HTERT RPE-1 (cell line): ENCODE results near the gene STK40.

Experiments used
- in situ Hi-C: fragments of 300-500 bp; cut with MboI; formaldehyde crosslinking; loops from 4 replicates; pipeline ENCODE4 v1.14.3; 2020; ENCODE audit warnings: low sequenced_read_pairs

STK40 gene

DNA sequence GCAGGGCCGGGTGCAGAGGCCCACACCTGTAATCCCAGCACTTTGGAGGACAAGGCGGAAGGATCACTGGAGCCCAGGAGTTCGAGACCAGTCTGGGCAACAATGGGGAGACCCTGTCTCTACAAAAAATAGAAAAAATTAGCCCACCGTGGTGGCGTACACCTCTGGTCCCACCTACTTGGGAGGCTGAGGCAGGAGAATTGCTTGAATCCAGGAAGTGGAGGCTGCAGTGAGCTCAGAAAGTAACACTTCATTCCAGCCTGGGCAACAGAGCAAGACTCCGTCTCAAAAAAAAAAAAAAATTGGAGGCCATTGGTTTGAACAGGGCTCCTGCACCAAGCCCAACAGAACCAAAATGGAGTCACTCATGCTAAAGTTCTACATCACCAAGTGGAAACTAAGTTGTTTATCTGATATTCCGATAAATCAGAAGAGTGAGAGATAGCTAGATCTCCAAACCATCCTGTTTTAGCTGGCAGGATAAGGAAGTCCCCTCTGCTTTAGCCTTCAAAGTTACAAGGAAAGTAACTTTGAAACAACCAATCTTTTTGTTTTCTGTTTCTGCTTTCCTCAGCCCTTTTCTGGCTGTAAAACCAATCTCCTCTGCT lies 12.8 kb upstream of the STK40 start:
- in situ Hi-C loops: no loop called here

- in situ Hi-C loops: no loop called here
Measured at GRCh38 chr1:36397378-36398230, 11.9 kb upstream of the STK40 start, which contains the start of gene LSM10. Gene LSM10, minus strand, starts transcription at chr1:36397908. Its CDS starts 3,779 bp downstream, at chr1:36394129.

GRCh38 chr1:36397083-36397377 lies 11.3 kb upstream of the STK40 start:
- in situ Hi-C loops: no loop called here

- in situ Hi-C loops: no loop called here
Measured at GRCh38 chr1:36396359-36396758, 10.6 kb upstream of the STK40 start.

- in situ Hi-C loops: no loop called here
Measured at GRCh38 chr1:36393686-36394085, 8.0 kb upstream of the STK40 start.

GRCh38 chr1:36392836-36393235 lies 7.1 kb upstream of the STK40 start:
- in situ Hi-C loops: no loop called here

- in situ Hi-C loops: no loop called here
Measured at GRCh38 chr1:36391271-36391670, 5.5 kb upstream of the STK40 start.

DNA sequence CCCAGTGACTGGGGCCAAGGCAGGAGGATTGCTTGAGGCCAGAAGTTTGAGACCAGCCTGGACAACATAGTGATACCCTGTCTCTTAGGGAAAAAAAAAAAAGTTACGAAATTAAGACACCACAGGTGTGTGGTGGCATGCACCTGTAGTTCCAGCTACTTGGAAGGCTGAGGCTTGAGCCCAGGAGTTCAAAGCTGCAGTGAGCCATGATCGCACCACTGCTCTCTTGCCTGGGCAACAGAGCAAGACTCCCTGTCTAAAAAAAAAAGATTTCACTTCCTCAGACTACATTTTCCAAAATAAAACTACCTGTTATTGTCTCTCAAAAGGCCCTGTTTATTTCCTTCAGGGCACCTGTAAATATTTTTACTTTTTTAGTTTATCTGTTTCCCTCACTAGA lies 4.7 kb upstream of the STK40 start:
- in situ Hi-C loops: no loop called here

- in situ Hi-C loops: no loop called here
Measured at GRCh38 chr1:36389999-36390398, 4.3 kb upstream of the STK40 start.

DNA sequence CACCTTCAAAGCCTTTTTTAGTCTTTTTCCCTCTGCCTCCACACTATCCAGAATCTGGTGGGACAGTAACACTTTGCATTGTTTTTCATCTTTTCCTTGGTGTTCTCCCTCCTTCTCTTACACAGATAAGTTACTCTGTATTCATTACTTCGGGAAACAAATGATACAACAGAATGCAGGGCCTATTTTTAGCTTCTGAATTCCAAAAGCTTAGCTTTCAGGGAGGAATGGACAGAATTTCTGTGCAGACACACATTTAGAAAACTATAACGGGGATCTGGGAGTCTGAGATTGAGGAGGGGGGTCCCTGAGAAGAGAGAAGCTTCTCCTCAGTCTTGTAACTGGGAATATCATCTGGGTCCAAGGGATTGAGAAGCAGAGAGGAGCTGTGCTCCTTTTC lies 3.5 kb upstream of the STK40 start:
- in situ Hi-C loops: no loop called here

GRCh38 chr1:36387141-36387949 lies 1.6 kb upstream of the STK40 start:
- in situ Hi-C loops: no loop called here

DNA sequence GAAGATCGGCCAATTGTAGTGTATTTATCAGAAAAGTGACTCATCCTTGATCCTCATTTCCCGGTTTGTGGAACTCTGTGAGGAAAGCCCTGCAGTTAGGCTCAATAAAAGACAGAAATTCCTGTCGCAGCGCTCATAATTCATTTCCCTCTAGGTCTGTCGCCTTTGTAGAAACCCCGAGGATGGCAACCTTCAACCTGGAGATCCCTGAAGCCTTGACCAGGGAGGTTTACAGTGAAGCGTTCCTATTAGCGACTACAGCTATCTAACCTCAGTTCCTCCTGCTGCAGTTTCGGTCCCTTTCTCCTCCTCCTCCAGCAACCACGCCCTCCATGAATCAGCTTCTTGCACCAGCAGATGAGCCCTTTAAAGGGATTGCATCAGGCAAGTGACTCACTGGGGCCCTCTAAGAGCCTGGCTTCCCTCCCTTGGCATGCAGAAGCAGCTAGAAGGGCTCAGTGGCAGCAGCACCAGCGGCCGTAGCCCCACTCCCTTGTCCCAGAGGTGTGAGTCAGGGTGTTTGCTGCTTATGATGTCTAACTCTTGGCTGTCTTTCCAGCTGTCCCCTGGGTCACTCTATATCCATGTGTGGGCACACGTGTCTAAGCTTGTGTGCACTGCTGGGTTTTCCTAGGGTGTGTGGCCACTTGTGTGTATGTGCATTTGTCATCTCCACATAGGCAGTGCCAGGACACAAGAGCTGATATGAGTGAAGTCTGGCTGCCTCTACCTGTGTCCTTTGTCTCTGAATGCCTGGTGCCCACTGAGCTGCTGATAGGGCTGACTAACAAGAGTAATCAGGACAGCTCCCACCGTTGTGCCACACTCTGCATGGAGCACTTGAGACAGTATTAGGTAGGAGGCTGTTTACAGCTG lies 779 bp upstream of the STK40 start:
- in situ Hi-C loops: no loop called here

DNA sequence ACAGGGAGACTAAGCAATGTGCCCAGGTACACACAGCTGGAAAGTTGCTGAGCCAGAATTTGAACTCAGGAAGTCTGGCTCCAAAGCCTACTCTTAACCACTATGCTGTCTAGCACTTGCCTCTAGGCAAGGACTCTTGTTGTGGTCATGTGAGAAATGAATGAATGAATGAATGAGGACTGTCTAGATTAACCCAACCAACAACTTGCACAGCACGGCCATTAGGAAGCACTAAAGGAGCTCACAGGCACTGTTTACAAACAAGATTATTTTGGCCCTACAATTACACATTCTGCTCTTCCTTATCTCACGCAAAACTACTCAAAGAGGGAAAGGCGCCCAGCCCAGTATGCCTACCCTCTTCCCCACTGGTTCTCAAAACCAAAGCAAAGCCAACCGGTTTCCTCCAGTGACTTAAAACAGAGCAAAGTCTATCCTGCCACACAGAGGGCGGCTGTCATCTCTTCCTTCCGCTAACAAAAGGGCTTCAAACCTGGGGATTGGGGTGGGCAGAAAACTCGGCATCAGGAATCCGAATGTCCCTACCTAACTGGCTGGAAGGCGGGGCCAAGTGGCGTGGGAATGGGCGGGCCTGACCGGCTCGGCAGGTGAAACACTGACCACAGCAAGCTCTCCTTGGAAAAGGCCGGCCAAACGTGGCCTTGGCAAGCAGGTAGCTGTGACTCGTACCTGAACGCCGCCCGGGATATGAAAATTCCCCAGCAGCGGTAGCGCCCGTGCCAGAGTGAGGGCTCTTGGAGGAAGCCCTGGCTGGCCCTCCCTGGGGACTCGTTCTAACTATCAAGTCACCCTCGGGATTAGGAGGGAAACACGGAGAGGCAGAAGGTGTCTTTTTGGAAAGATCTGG lies 948 bp downstream of the STK40 start:
- in situ Hi-C loops: no loop called here

- in situ Hi-C loops: no loop called here
Measured at GRCh38 chr1:36383240-36383639, 2.5 kb downstream of the STK40 start.

DNA sequence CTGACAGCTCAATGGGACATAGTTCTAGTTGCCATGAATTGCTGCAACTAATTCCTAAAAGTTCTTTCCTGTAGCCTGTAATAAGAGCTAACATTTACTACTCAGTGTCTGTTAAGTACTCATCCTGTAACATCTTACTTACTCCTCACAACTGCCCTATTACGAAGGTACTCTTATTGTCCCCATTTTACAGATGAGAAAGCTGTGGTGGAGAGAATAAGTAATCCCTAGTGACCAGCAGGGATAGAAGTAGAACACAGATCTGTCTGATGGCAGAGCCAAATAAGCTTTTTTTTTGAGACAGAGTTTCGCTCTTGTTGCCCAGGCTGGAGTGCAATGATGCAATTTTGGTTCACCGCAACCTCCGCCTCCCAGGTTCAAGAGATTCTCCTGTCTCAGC lies 3.1 kb downstream of the STK40 start:
- in situ Hi-C loops: no loop called here

DNA sequence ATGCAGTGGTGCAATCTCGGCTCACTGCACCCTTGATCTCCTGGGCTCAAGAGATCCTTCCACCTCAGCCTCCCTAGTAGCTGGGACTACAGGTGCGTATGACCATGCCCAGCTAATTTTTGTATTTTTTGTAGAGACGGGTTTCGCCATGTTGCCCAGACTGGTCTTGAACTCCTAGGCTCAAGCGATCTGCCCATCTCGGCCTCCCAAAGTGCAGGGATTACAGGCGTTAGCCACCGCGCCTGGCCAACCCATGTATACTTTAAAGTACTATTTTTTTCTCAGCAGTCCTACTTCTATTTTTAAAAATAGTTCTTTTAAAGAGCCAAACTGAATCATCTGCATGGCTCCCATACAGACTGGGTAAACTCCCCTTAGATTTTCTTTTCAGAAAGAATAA lies 3.5 kb downstream of the STK40 start:
- in situ Hi-C loops: no loop called here

DNA sequence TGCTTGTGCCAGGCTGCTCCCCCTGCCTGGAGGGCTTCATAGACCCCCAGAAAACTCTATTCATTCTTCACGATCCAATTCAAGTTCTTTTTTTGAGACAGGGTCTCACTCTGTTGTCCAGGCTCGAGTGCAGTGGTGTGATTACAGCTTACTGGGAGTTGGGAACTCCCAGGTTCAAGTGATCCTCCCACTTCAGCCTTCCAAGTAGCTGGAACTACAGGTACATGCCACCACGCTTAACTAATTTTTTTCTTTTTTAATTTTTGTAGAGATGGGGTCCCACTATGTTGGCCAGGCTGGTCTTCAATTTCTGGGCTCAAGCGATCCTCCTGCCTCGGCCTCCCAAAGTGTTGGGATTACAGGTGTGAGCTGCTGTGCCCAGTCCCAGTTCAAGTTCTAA lies 4.3 kb downstream of the STK40 start:
- in situ Hi-C loops: no loop called here

- in situ Hi-C loops: no loop called here
Measured at GRCh38 chr1:36380782-36381181, 4.9 kb downstream of the STK40 start.

DNA sequence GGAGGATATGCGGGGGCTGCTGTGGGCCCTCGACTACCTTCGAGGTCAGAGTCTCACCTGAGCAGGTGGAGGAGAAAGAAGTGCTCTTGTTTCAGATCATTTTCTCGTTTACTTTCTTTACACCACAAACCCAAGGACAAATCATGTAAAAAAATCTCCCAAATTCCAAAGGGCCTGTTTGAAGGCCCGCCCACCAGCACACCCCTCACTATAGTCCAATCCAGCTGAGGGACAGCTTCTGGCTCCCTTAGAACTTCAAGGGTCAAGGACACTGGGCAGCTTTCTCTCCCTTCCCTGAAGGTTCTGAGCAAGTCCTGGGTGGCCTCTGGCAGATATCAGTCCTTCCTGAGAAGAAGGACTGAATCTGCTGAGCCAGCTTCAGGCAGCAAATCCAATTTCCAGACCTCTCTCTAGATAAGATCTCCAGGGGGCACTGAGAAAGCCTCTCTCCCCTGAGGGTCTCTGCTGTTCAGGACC lies 5.5 kb downstream of the STK40 start:
- in situ Hi-C loops: no loop called here
